Measurements from ENCODE around the gene PDCL3.

- no peak for TF ChIP-seq EZH2 (IDR thresholded peaks at IDR 0.05; ENCODE audit: low read length)
- no peak for TF ChIP-seq CTCF (optimal IDR thresholded peaks at IDR 0.05 in 1 of 3, IDR thresholded peaks at IDR 0.05 in 1 of 3, conservative IDR thresholded peaks at IDR 0.05 in 1 of 3; ENCODE audit: extremely low read depth in 1 of 3, insufficient read depth in 2 of 3, low read length in 3 of 3)
Measured at GRCh38 chr2:100571668-100572067, 8.9 kb downstream of the PDCL3 start.

All from keratinocyte (primary cell).